ENCODE measurements around the gene NIPBL.

- TF ChIP-seq EZH2 (IDR thresholded peaks at IDR 0.05; ENCODE audit: borderline replicate concordance) (no peak), CTCF (IDR thresholded peaks at IDR 0.05; ENCODE audit: poor library complexity) (no peak)
Observed at GRCh38 chr5:36888303-36888702, 11.7 kb downstream of the NIPBL start.

Measured in hepatocyte (in vitro differentiated cells).